Smooth muscle cell (in vitro differentiated cells): Measurements from ENCODE around the gene DHTKD1. TPM values are rescaled to one million over a fixed set of nuclear protein-coding genes. Genes with fewer than 3 reads are reported as not detected.

Experiments
- DNase-seq: peaks from one replicate; lab custom pipeline; 2025; ENCODE audit not compliant: unreplicated experiment; lab: John Stamatoyannopoulos, UW
- H2AFZ ChIP-seq: fragments of 200-600 bp; sonication (generic); 2 replicates; pipeline ENCODE4 v1.6.0; 2016; ENCODE audit warnings: antibody characterized with exemption, low read depth, mild to moderate bottlenecking
- H3F3A ChIP-seq: fragments of 200-600 bp; sonication (generic); 2 replicates; pipeline ENCODE4 v1.6.0; 2017; ENCODE audit warnings: antibody characterized with exemption, low read depth
- H3K27ac ChIP-seq: fragments of 200-600 bp; sonication (generic); 2 replicates; pipeline ENCODE4 v1.5.1; 2016; ENCODE audit warnings: low read depth, mild to moderate bottlenecking
- H3K27me3 ChIP-seq: fragments of 200-600 bp; sonication (generic); 2 replicates; pipeline ENCODE4 v1.6.1; 2016; ENCODE audit warnings: low read depth, mild to moderate bottlenecking
- H3K36me3 ChIP-seq: fragments of 200-600 bp; sonication (generic); 2 replicates; pipeline ENCODE4 v1.5.1; 2016; ENCODE audit warnings: low read depth
- H3K4me1 ChIP-seq: fragments of 200-600 bp; sonication (generic); 2 replicates; pipeline ENCODE4 v1.5.1; 2016; ENCODE audit warnings: low read depth
- H3K4me2 ChIP-seq: fragments of 200-600 bp; sonication (generic); 2 replicates; pipeline ENCODE4 v1.6.0; 2016; ENCODE audit warnings: mild to moderate bottlenecking
- H3K4me3 ChIP-seq: fragments of 200-600 bp; sonication (generic); 2 replicates; pipeline ENCODE4 v1.5.1; 2016; ENCODE audit warnings: mild to moderate bottlenecking
- H3K79me2 ChIP-seq: fragments of 200-600 bp; sonication (generic); 2 replicates; pipeline ENCODE4 v1.6.0; 2016; ENCODE audit warnings: low read depth, mild to moderate bottlenecking
- H3K9ac ChIP-seq: fragments of 200-600 bp; sonication (generic); 2 replicates; pipeline ENCODE4 v1.6.0; 2016; ENCODE audit warnings: low read depth
- H3K9me3 ChIP-seq: fragments of 200-600 bp; sonication (generic); replicated peaks from 2 replicates; pipeline ENCODE4 v1.5.1; 2016; ENCODE audit warnings: low read depth
- H4K20me1 ChIP-seq: fragments of 200-600 bp; sonication (generic); 2 replicates; pipeline ENCODE4 v1.6.0; 2016; ENCODE audit warnings: low read depth
- CTCF ChIP-seq: fragments of 200-600 bp; sonication (generic); IDR thresholded peaks from 2 replicates; pipeline ENCODE4 v1.5.1; 2017; ENCODE audit warnings: borderline replicate concordance, mild to moderate bottlenecking, antibody characterized with exemption; ENCODE audit not compliant: insufficient read depth, poor library complexity, severe bottlenecking
- WGBS: methylation state at CpG from one replicate; pipeline ENCODE4 v1.1.7; 2016; ENCODE audit warnings: low lambda C conversion rate; 5-methylcytosine and 5-hydroxymethylcytosine counted together
- polyA plus RNA-seq: library from polyadenylated mRNA; unstranded; fragments of >200 nt; fragmentation: Nextera tagmentation; extraction: Ambion mirVana; gene quantifications from 2 replicates; pipeline ENCODE4 v1.2.1, GENCODE V29; 2016
- total RNA-seq: library from RNA; depleted of rRNA; stranded (reverse); fragments of >200 nt; gene quantifications from 2 replicates; pipeline ENCODE4 v1.2.3, GENCODE V29; 2014

Gene DHTKD1
- total and polyA plus RNA-seq, 2 experiments from 2014 or later, result 9.4 to 16.9 TPM

DNA sequence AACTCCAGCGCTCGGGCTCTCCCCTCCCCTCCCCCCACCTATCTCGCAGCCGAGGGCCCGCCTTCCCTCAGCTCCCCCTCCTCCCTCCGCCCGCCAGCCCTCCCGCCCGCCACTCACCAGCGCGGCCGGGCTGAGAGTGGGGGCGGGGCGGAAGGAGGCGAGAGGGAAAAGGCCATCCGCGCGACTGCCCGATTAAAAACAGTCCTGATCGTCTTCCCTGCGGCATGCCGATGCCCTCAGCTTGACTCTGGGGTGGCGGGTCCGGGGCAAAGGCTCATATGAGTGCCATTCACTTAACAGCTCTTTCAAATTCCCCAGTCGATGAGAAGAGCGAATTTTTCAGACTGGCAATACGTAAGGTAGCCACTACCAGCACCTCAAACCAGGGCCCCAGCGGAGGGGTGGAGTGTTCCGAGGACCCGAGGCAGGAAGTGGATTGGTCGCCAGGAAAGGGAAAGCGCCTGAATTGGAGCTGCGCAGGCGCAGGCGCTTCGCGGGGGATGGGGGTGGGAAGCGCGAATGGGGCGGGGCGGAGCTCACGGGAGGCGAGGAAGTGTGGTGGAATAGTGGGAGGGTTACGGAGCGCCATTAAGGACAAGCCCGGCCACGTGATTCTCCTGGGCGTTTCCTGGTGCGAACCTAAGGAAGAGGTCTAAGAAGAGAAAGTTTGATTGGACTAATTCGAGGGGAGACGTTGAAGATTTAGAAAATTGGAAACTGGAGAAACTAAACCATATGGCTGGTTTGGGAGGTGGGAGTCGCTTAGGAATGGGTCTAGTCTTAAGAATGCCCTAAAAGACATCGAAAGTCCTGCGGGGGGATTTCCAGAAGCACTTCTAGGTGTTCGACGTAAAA, 25.7 kb upstream of the DHTKD1 start, which contains the start of gene UPF2:
Gene UPF2 (minus strand): TSS at position 13 of the 855 bp plus-strand sequence. CDS start 7,386 bp downstream, outside the sequence.
- peak within 1 kb of the TSS; percentile 99 for H3K27ac ChIP-seq
- H3K9ac ChIP-seq, result peak within 1 kb of the TSS; percentile 100
- H3K27me3 ChIP-seq, result no peaks in the 10 kb centered on the region
- no peaks in the 10 kb centered on the region for H3K36me3 ChIP-seq
- H2AFZ ChIP-seq, result peak within 1 kb of the TSS; percentile 99
- peak within 1 kb of the TSS; percentile 99 for H3K4me3 ChIP-seq
- H3K4me1 ChIP-seq, result peaks cover 12% of the 10 kb centered on the region
- TF ChIP-seq CTCF, result no peak
- H4K20me1 ChIP-seq, result peaks cover 17% of the 10 kb centered on the region
- no peaks in the 10 kb centered on the region for H3F3A ChIP-seq
- DNase-seq, result peak; percentile 98
- H3K9me3 ChIP-seq, result no peaks in the 10 kb centered on the region
- WGBS, result 11% methylated on average over 35 of the region's 56 CpGs
- H3K4me2 ChIP-seq, result peak within 1 kb of the TSS; percentile 99
- peaks cover 45% of the 10 kb centered on the region for H3K79me2 ChIP-seq

DNA sequence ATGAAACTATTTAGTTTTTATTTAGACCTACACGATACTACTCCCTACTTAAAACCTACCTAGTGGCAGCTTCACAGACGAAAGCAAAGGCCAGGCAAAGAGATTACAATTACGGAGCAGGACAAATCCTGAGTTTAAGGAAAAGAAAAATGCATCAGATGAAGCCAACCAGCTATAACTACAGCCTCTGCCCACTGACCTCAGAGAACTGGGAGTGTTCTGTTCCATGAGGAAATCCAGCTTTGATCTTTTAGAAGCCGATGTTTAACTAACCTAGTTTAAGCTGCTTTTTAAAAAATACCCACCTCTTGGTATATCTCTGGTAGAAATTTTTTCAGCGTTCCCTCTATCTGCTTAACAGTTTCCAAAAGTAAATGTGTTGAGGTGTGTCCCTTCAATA, 23.2 kb upstream of the DHTKD1 start:
- 89% methylated on average over 5 of the region's 5 CpGs for whole genome bisulfite sequencing
- no peak overlapping the region for H3K4me2 ChIP-seq
- H3K27ac ChIP-seq, result no peak overlapping the region
- H3K9me3 ChIP-seq, result no peaks in the 10 kb centered on the region
- no peak overlapping the region for H3K9ac ChIP-seq
- TF ChIP-seq CTCF, result no peak
- no peaks in the 10 kb centered on the region for H3F3A ChIP-seq
- H3K27me3 ChIP-seq, result no peaks in the 10 kb centered on the region
- no peak overlapping the region for H3K4me3 ChIP-seq
- H3K36me3 ChIP-seq, result no peaks in the 10 kb centered on the region
- peaks cover 12% of the 10 kb centered on the region for H3K4me1 ChIP-seq
- no peak for DNase-seq
- H4K20me1 ChIP-seq, result peaks cover 4% of the 10 kb centered on the region
- H2AFZ ChIP-seq, result peak overlapping the region; percentile 62
- H3K79me2 ChIP-seq, result peaks cover 19% of the 10 kb centered on the region

- no peak overlapping the region for H3K27ac ChIP-seq
- no peak for TF ChIP-seq CTCF
- H3K4me2 ChIP-seq, result no peak overlapping the region
- no peaks in the 10 kb centered on the region for H3K36me3 ChIP-seq
- no peaks in the 10 kb centered on the region for H3K9me3 ChIP-seq
- H3K9ac ChIP-seq, result no peak overlapping the region
- H3K27me3 ChIP-seq, result no peaks in the 10 kb centered on the region
- no peaks in the 10 kb centered on the region for H3K79me2 ChIP-seq
- H3K4me1 ChIP-seq, result peaks cover 2% of the 10 kb centered on the region
- no peak for DNase-seq
- H3K4me3 ChIP-seq, result no peak overlapping the region
- no peaks in the 10 kb centered on the region for H3F3A ChIP-seq
- H4K20me1 ChIP-seq, result no peaks in the 10 kb centered on the region
- WGBS, result 94% methylated on average over 8 of the region's 8 CpGs
- H2AFZ ChIP-seq, result no peak overlapping the region
Measured at GRCh38 chr10:12048547-12048946, 20.2 kb upstream of the DHTKD1 start.
